Thyroid gland (tissue), 4 donors: ENCODE measurements around the gene TBC1D1.

ENCODE experiments used
- POLR2A ChIP-seq, 2 donors: fragments of 450-650 bp; IDR thresholded peaks; one replicate each; pipeline ENCODE4 v1.6.1; 2017; ENCODE audit warnings: antibody characterized with exemption in 2 of 2, mild to moderate bottlenecking in 2 of 2, moderate library complexity in 1 of 2
- TF ChIP-seq, protein P1 (sequence below), 6 experiments: fragments of 200-600 bp in 3 of 6; fragments of 450-650 bp in 3 of 6; sonication (generic) in 3 of 6; IDR thresholded peaks; one replicate each; pipeline ENCODE4 v1.5.1; 2016 to 2019; ENCODE audit warnings: antibody characterized with exemption in 6 of 6, mild to moderate bottlenecking in 2 of 6, inconsistent platforms in 1 of 6, moderate library complexity in 1 of 6

DNA sequence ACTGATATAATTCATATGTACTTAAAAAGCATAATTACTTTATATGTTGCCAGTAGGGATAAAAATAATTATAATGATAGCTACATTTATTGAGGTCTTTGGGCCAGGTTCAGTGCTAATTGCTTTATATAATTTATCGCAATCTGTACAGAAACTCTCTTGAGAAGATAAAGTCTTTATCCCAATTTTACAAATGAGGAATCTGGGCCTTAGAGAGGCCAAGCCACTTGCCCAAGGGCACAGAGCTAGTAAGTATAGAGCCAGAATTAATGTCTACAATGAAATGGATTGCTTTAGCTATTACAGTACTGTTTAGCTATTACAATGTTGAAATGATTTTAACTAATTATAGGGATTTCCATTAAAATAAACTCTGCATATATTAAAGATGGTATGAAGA, 30.6 kb upstream of the TBC1D1 start:
- TF ChIP-seq, protein P1, sequence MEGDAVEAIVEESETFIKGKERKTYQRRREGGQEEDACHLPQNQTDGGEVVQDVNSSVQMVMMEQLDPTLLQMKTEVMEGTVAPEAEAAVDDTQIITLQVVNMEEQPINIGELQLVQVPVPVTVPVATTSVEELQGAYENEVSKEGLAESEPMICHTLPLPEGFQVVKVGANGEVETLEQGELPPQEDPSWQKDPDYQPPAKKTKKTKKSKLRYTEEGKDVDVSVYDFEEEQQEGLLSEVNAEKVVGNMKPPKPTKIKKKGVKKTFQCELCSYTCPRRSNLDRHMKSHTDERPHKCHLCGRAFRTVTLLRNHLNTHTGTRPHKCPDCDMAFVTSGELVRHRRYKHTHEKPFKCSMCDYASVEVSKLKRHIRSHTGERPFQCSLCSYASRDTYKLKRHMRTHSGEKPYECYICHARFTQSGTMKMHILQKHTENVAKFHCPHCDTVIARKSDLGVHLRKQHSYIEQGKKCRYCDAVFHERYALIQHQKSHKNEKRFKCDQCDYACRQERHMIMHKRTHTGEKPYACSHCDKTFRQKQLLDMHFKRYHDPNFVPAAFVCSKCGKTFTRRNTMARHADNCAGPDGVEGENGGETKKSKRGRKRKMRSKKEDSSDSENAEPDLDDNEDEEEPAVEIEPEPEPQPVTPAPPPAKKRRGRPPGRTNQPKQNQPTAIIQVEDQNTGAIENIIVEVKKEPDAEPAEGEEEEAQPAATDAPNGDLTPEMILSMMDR (IDR thresholded peaks at IDR 0.05), result no peak
- TF ChIP-seq POLR2A (IDR thresholded peaks at IDR 0.05), result no peak
